ENCODE results near the gene EPS15. TPM values are rescaled to one million over a fixed set of nuclear protein-coding genes. Genes with fewer than 3 reads are reported as not detected.

Gene EPS15
- total and polyA plus RNA-seq, 8 donors: 13.3 to 139 (median 46.8) TPM

DNA sequence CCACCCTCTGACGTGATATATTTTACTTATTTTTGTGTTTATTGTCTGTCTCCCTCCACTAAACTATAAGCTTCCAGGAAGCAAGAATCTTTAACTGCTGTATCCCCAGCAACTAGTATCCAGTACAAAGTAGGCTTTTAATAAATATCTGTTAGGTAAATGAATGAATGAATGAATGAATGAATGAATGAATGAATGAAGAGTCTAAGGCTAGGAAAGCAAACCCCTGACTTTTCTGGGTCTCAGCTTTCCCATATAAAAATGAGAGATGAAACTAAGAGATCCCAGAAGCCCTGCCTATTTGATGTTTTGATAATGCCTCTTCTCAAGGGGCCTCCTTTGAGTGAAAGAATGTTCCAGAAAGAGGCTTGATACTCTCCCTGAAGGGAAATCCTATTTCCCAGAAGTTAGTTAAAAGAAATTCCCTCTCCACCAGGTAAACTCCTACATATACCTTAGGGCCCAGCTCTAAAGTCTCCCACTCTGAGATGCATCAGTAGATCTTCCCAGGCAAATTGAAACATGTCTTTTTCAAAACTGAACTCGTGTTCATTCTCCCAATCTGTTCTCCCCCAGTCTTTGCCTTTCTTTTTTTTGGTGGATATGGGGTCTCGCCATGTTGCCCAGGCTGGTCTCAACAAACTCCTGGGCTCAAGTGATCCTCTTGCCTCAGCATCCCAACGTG is 196.5 kb downstream of the EPS15 start:
- no peaks in the 10 kb centered on the region for H3K4me1 ChIP-seq
- H3K27ac ChIP-seq: no peak overlapping the region
- no peak overlapping the region for H3K4me3 ChIP-seq
- WGBS, 5 donors: 86 to 93% (median 91%) methylated on average over 4 of the region's 4 CpGs
- intact Hi-C loops (cut with DNase I; ENCODE audit: low total_unique reads): no loop called here
- H3K36me3 ChIP-seq: peaks cover 0 to 4% (median 0%) of the 10 kb centered on the region in 4 donors
- no peak for TF ChIP-seq POLR2AphosphoS5 (IDR thresholded peaks at IDR 0.05)
- no peak for TF ChIP-seq EP300 (IDR thresholded peaks at IDR 0.05)
- no peak for TF ChIP-seq POLR2A (IDR thresholded peaks at IDR 0.05)
- TF ChIP-seq, protein P1, sequence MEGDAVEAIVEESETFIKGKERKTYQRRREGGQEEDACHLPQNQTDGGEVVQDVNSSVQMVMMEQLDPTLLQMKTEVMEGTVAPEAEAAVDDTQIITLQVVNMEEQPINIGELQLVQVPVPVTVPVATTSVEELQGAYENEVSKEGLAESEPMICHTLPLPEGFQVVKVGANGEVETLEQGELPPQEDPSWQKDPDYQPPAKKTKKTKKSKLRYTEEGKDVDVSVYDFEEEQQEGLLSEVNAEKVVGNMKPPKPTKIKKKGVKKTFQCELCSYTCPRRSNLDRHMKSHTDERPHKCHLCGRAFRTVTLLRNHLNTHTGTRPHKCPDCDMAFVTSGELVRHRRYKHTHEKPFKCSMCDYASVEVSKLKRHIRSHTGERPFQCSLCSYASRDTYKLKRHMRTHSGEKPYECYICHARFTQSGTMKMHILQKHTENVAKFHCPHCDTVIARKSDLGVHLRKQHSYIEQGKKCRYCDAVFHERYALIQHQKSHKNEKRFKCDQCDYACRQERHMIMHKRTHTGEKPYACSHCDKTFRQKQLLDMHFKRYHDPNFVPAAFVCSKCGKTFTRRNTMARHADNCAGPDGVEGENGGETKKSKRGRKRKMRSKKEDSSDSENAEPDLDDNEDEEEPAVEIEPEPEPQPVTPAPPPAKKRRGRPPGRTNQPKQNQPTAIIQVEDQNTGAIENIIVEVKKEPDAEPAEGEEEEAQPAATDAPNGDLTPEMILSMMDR (IDR thresholded peaks at IDR 0.05): no peak
- no peak for DNase-seq
- no peaks in the 10 kb centered on the region for H3K9me3 ChIP-seq
- no peaks in the 10 kb centered on the region for H3K27me3 ChIP-seq

DNA sequence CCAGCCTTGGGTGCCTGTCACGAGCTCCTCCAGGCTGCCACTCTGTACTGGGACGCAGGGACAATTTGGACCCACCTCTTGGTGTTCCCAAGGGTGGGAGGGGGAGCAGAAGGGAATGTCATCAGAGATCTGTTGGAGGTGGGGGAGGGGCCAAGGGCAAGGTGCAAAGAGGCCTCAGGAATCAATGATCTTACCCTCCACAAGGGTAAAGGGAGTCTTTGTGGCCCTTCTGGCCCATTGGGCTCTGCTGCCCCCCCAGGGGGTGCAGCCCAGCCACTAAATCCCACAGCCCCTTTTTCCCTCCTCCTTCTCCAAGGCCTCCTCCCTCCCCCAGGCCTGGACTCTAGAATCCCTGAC is 197.2 kb downstream of the EPS15 start:
- TF ChIP-seq POLR2A (IDR thresholded peaks at IDR 0.05) (no peak), EP300 (IDR thresholded peaks at IDR 0.05) (no peak), POLR2AphosphoS5 (IDR thresholded peaks at IDR 0.05) (no peak)
- H3K27me3 ChIP-seq: no peaks in the 10 kb centered on the region
- 80 to 100% (median 89%) methylated on average over 1 to 2 of the region's 2 CpGs for WGBS, 5 donors
- H3K27ac ChIP-seq: no peak overlapping the region
- no peaks in the 10 kb centered on the region for H3K9me3 ChIP-seq
- H3K4me1 ChIP-seq: no peaks in the 10 kb centered on the region
- intact Hi-C loops (cut with DNase I; ENCODE audit: low total_unique reads): no loop called here
- H3K36me3 ChIP-seq: peaks cover 0 to 4% (median 0%) of the 10 kb centered on the region in 4 donors
- no peak for DNase-seq
- no peak overlapping the region for H3K4me3 ChIP-seq

DNA sequence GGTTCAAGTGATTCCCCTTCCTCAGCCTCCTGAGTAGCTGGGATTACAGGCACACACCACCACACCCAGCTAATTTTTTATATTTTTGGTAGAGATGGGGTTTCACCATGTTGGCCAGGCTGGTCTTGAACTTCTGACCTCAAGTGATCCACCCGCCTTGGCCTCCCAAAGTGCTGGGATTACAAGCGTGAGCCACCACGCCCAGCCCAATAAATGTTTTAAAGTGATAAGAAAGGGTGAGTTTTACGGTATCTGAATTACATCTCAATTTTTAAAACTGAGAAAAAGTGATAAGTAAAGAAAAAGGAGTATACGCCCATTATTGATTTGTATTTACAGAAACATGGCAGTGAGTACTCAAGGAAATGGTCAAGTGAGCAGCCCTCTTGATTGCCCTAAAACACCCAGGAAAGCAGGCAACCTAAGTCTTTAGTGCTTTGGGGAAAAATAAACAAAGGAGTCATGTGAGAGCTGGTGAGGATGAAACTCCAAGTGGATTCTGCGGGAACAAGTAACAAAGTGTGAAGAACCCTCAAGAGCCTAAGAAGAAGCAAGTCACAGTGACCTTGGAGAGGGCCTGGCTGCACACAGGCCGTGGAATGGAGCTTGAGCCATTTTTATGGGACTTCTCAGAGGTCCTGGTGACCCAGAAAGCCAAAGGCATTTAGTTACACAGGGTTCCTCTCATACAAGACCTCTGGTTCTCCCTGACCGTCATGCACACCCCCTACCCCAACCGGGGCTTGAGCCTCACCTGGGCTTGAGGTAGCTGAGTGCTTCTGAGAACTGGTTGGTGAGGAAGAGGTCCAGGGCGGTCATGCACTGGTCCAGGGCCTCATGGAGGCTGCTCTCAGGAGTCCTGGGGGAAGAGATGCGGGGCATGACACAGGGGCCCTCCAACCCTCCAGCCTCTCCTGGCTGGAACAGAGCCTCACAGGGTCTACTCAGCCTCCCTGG is 197.8 kb downstream of the EPS15 start:
- Histone ChIP-seq H3K4me3 (no peak overlapping the region), H3K27ac (no peak overlapping the region), H3K4me1 (peaks cover 0 to 6% (median 1%) of the 10 kb centered on the region in 4 donors), H3K9me3 (no peaks in the 10 kb centered on the region), H3K36me3 (peaks cover 0 to 4% (median 0%) of the 10 kb centered on the region in 4 donors), H3K27me3 (no peaks in the 10 kb centered on the region)
- intact Hi-C loops (cut with DNase I; ENCODE audit: low total_unique reads): no loop called here
- DNase-seq: no peak
- TF ChIP-seq POLR2A (IDR thresholded peaks at IDR 0.05): no peak
- TF ChIP-seq, protein P1 (IDR thresholded peaks at IDR 0.05): no peak
- 80 to 88% (median 85%) methylated on average over 11 of the region's 11 CpGs for WGBS, 5 donors

DNA sequence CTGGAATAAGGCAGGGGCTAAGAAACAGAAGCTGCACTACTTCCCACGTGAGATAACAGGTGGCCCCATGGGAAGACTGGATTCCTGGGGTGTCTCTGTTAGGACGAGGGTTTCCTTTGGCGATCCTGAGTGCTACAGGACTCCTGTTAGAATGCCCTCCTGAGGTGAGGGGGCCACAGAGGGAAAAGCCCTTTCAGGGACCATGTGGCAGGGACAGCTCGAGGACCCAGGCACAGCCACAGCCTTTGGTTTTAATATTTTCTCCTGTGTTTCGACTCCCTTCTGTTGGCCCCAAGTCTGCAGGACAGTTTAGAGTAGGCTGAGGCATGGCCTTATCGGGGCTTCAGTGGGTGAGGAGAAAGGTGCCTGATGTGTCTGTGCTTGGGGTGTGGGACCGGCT is 201.3 kb downstream of the EPS15 start:
- 87 to 93% (median 92%) methylated on average over 7 of the region's 7 CpGs for WGBS, 5 donors
- intact Hi-C loops (cut with DNase I; ENCODE audit: low total_unique reads): no loop called here
- Histone ChIP-seq H3K36me3 (peaks cover 0 to 4% (median 0%) of the 10 kb centered on the region in 4 donors), H3K4me3 (no peak overlapping the region), H3K27ac (no peak overlapping the region), H3K9me3 (no peaks in the 10 kb centered on the region), H3K27me3 (no peaks in the 10 kb centered on the region), H3K4me1 (peaks cover 15 to 30% (median 23%) of the 10 kb centered on the region in 4 donors)
- TF ChIP-seq POLR2A (IDR thresholded peaks at IDR 0.05) (no peak), EP300 (IDR thresholded peaks at IDR 0.05) (no peak), POLR2AphosphoS5 (IDR thresholded peaks at IDR 0.05) (no peak)
- TF ChIP-seq, protein P1 (IDR thresholded peaks at IDR 0.05): no peak
- DNase-seq: no peak

Measured in stomach (tissue), 9 donors.